ENCODE measurements around the gene FPR3.
"Not testable (repeated sequence)": the region's sequence is repeated elsewhere in the genome, so short reads cannot be mapped to it uniquely, and the experiment has no call there.

FPR3 gene

DNA sequence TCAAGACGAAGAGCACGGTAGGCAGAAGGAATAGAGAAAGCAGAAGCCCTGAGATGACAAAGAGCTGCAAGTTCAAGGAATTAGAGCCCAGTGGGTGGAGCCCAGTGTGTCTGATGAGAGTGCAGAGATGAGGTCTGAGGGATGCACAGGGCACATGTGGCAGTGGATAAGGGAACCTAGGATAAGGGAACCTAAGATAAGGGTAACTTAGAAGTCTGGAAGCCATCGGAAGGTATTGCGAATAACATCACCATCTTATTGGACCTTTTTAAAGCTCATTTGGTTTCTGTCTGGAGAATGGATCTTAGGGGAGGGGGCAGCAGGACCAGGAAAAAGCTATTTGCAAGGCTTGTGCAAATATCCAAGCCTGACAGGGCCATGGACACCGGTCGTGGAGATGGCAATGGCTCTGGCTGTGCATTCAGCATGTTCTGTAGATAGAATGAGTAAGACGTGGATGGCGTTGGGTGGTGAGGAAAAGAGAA is 1.3 kb downstream of the FPR3 start:
- no peaks in the 10 kb centered on the region for H3K27me3 ChIP-seq (replicated peaks; ENCODE audit: control insufficient read depth, insufficient read depth, low read length, poor library complexity, severe bottlenecking)
- no peaks in the 10 kb centered on the region for H3K4me1 ChIP-seq (ENCODE audit: control insufficient read depth, insufficient read depth, low read length, poor library complexity, severe bottlenecking)
- no peak overlapping the region for H3K4me3 ChIP-seq (ENCODE audit: insufficient read depth, low read depth, low read length, poor library complexity, severe bottlenecking)
- H3K9me3 ChIP-seq (ENCODE audit: control insufficient read depth, low read length) = no peaks in the 10 kb centered on the region
- H3K36me3 ChIP-seq (ENCODE audit: control insufficient read depth, insufficient read depth, low read length) = no peaks in the 10 kb centered on the region
- H3K27ac ChIP-seq (ENCODE audit: insufficient read depth, low read length, poor library complexity, severe bottlenecking) = no peak overlapping the region
- no peak for DNase-seq

DNA sequence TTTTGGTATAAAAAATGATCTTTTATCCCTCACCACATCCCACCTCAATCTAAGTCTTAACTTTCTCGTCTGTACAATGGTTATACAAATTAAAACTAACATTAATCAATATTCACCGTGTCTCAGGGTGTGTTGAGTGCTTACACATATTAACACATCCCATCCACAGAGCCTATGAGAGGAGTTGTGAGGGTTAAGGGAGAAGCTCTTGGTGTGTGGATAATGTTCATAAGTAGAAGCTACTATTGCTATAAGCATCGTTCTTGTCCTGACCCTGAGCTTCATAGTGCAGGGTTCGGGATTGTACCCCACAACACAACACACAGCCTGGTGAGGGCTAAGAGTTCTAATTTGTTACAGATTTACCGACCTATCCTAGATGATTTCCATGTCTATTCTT is 2.5 kb downstream of the FPR3 start:
- no peak overlapping the region for H3K4me3 ChIP-seq (ENCODE audit: insufficient read depth, low read depth, low read length, poor library complexity, severe bottlenecking)
- no peak overlapping the region for H3K27ac ChIP-seq (ENCODE audit: insufficient read depth, low read length, poor library complexity, severe bottlenecking)
- no peaks in the 10 kb centered on the region for H3K27me3 ChIP-seq (replicated peaks; ENCODE audit: control insufficient read depth, insufficient read depth, low read length, poor library complexity, severe bottlenecking)
- H3K4me1 ChIP-seq (ENCODE audit: control insufficient read depth, insufficient read depth, low read length, poor library complexity, severe bottlenecking) = no peaks in the 10 kb centered on the region
- no peak for DNase-seq
- no peaks in the 10 kb centered on the region for H3K9me3 ChIP-seq (ENCODE audit: control insufficient read depth, low read length)
- H3K36me3 ChIP-seq (ENCODE audit: control insufficient read depth, insufficient read depth, low read length) = no peaks in the 10 kb centered on the region

DNA sequence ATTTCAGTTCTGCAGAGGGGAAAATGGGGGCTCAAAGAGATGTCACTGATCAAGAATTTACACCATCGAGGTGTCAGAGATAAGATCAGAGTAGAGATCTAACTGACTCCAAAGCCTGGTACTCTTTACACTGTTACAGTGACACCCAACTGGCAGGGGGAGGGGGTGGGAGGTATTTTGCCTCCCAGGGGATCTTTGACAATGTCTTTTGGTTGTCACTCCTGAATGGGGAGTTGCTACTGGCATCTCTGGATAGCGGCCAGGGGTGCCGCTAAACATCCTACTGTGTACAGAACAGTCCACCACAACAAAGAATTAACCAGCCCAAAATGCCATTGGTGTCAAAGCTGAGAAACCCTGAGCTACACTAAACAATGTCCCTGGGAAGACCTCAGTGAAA is 3.1 kb downstream of the FPR3 start:
- H3K36me3 ChIP-seq (ENCODE audit: control insufficient read depth, insufficient read depth, low read length) = no peaks in the 10 kb centered on the region
- DNase-seq = no peak
- no peak overlapping the region for H3K4me3 ChIP-seq (ENCODE audit: insufficient read depth, low read depth, low read length, poor library complexity, severe bottlenecking)
- H3K4me1 ChIP-seq (ENCODE audit: control insufficient read depth, insufficient read depth, low read length, poor library complexity, severe bottlenecking) = no peaks in the 10 kb centered on the region
- H3K27me3 ChIP-seq (replicated peaks; ENCODE audit: control insufficient read depth, insufficient read depth, low read length, poor library complexity, severe bottlenecking) = no peaks in the 10 kb centered on the region
- H3K9me3 ChIP-seq (ENCODE audit: control insufficient read depth, low read length) = no peaks in the 10 kb centered on the region
- H3K27ac ChIP-seq (ENCODE audit: insufficient read depth, low read length, poor library complexity, severe bottlenecking) = no peak overlapping the region

- Histone ChIP-seq H3K4me1 (ENCODE audit: control insufficient read depth, insufficient read depth, low read length, poor library complexity, severe bottlenecking) (no peaks in the 10 kb centered on the region), H3K9me3 (ENCODE audit: control insufficient read depth, low read length) (no peaks in the 10 kb centered on the region), H3K27ac (ENCODE audit: insufficient read depth, low read length, poor library complexity, severe bottlenecking) (no peak overlapping the region), H3K36me3 (ENCODE audit: control insufficient read depth, insufficient read depth, low read length) (no peaks in the 10 kb centered on the region), H3K4me3 (ENCODE audit: insufficient read depth, low read depth, low read length, poor library complexity, severe bottlenecking) (no peak overlapping the region), H3K27me3 (replicated peaks; ENCODE audit: control insufficient read depth, insufficient read depth, low read length, poor library complexity, severe bottlenecking) (no peaks in the 10 kb centered on the region)
- DNase-seq = no peak
Observed at GRCh38 chr19:51799034-51799773, 4.2 kb downstream of the FPR3 start.

- no peak for DNase-seq
- H3K27ac ChIP-seq (ENCODE audit: insufficient read depth, low read length, poor library complexity, severe bottlenecking) = no peak overlapping the region
- no peak overlapping the region for H3K4me3 ChIP-seq (ENCODE audit: insufficient read depth, low read depth, low read length, poor library complexity, severe bottlenecking)
- H3K27me3 ChIP-seq (replicated peaks; ENCODE audit: control insufficient read depth, insufficient read depth, low read length, poor library complexity, severe bottlenecking) = no peaks in the 10 kb centered on the region
- no peaks in the 10 kb centered on the region for H3K36me3 ChIP-seq (ENCODE audit: control insufficient read depth, insufficient read depth, low read length)
- H3K4me1 ChIP-seq (ENCODE audit: control insufficient read depth, insufficient read depth, low read length, poor library complexity, severe bottlenecking) = no peaks in the 10 kb centered on the region
- no peaks in the 10 kb centered on the region for H3K9me3 ChIP-seq (ENCODE audit: control insufficient read depth, low read length)
Observed at GRCh38 chr19:51799774-51800472, 5.0 kb downstream of the FPR3 start.

DNA sequence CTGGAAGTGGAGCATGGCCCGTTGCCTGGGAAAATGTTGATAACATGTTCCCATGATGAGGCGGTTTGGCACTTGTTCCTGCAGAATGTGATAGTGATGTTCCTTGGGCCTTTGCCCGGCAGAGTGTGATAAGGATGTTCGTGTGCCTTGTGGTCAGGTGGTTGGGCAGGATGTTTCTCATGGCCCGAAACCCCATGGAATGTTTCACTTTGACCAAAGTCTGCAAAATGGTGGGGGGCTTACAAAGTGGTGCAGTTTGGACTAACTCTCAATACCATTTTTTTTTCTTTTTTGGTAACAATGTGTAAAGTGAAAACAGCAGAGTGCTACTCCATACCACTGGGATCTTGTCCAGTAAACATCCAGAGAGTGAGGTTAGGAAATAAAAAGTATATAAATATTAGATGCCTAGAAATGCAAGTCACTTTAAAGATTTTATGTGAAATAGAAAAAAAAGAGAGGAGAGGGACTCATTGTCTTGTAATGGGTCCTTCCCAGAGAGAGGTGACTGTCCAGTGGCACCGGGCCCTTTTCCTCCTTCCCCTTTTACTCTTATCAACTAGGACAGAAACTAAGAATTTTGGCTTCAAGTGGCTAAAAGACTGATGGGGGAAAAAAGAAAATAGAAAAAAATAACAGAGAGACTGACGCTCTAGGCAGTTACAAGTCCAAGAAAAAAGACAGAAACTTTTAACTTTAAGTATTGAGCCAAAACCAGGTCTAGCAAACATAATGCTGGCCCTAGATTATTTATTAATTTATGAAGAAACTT is 5.7 kb downstream of the FPR3 start:
- no peak for DNase-seq
- H3K27ac ChIP-seq (ENCODE audit: insufficient read depth, low read length, poor library complexity, severe bottlenecking) = no peak overlapping the region

GRCh38 chr19:51802775-51803174 is 7.8 kb downstream of the FPR3 start:
- H3K27me3 ChIP-seq (replicated peaks; ENCODE audit: control insufficient read depth, insufficient read depth, low read length, poor library complexity, severe bottlenecking) = no peaks in the 10 kb centered on the region
- H3K9me3 ChIP-seq (ENCODE audit: control insufficient read depth, low read length) = no peaks in the 10 kb centered on the region
- H3K4me1 ChIP-seq (ENCODE audit: control insufficient read depth, insufficient read depth, low read length, poor library complexity, severe bottlenecking) = no peaks in the 10 kb centered on the region
- DNase-seq = no peak
- no peak overlapping the region for H3K27ac ChIP-seq (ENCODE audit: insufficient read depth, low read length, poor library complexity, severe bottlenecking)
- no peak overlapping the region for H3K4me3 ChIP-seq (ENCODE audit: insufficient read depth, low read depth, low read length, poor library complexity, severe bottlenecking)
- H3K36me3 ChIP-seq (ENCODE audit: control insufficient read depth, insufficient read depth, low read length) = no peaks in the 10 kb centered on the region

More for the DNA sequence above, 5.7 kb downstream of the FPR3 start:
- H3K36me3 ChIP-seq (ENCODE audit: control insufficient read depth, insufficient read depth, low read length) = no peaks in the 10 kb centered on the region
- H3K4me3 ChIP-seq (ENCODE audit: insufficient read depth, low read depth, low read length, poor library complexity, severe bottlenecking) = no peak overlapping the region
- H3K4me1 ChIP-seq (ENCODE audit: control insufficient read depth, insufficient read depth, low read length, poor library complexity, severe bottlenecking) = no peaks in the 10 kb centered on the region
- H3K27me3 ChIP-seq (replicated peaks; ENCODE audit: control insufficient read depth, insufficient read depth, low read length, poor library complexity, severe bottlenecking) = no peaks in the 10 kb centered on the region
- H3K9me3 ChIP-seq (ENCODE audit: control insufficient read depth, low read length) = no peaks in the 10 kb centered on the region

DNA sequence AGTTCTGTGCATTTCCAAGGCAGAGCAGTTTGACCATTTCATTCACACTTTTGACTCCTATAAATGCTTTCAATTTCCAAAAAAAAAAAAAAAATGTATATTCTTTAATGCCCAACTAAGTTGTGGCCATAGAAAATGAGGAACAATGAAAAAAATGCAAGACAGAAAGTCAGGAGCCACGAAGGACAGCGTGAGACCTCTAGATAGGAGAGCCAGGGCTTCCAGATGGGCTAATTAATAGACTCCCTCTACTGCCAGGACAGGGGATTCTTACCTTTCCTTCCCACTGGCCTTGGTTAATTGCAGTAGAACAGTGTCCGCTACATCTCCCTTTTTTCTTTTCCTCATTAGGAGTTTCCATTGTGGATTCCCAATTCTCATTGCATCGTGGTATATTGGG is 8.6 kb downstream of the FPR3 start:
- H3K9me3 ChIP-seq (ENCODE audit: control insufficient read depth, low read length) = no peaks in the 10 kb centered on the region
- H3K4me1 ChIP-seq (ENCODE audit: control insufficient read depth, insufficient read depth, low read length, poor library complexity, severe bottlenecking) = no peaks in the 10 kb centered on the region
- no peak overlapping the region for H3K27ac ChIP-seq (ENCODE audit: insufficient read depth, low read length, poor library complexity, severe bottlenecking)
- no peak for DNase-seq
- H3K36me3 ChIP-seq (ENCODE audit: control insufficient read depth, insufficient read depth, low read length) = no peaks in the 10 kb centered on the region
- no peak overlapping the region for H3K4me3 ChIP-seq (ENCODE audit: insufficient read depth, low read depth, low read length, poor library complexity, severe bottlenecking)
- H3K27me3 ChIP-seq (replicated peaks; ENCODE audit: control insufficient read depth, insufficient read depth, low read length, poor library complexity, severe bottlenecking) = no peaks in the 10 kb centered on the region

- Histone ChIP-seq H3K9me3 (ENCODE audit: control insufficient read depth, low read length) (no peaks in the 10 kb centered on the region), H3K36me3 (ENCODE audit: control insufficient read depth, insufficient read depth, low read length) (no peaks in the 10 kb centered on the region), H3K27me3 (replicated peaks; ENCODE audit: control insufficient read depth, insufficient read depth, low read length, poor library complexity, severe bottlenecking) (no peaks in the 10 kb centered on the region), H3K4me3 (ENCODE audit: insufficient read depth, low read depth, low read length, poor library complexity, severe bottlenecking) (no peak overlapping the region), H3K27ac (ENCODE audit: insufficient read depth, low read length, poor library complexity, severe bottlenecking) (no peak overlapping the region), H3K4me1 (ENCODE audit: control insufficient read depth, insufficient read depth, low read length, poor library complexity, severe bottlenecking) (no peaks in the 10 kb centered on the region)
- no peak for DNase-seq
Observed at GRCh38 chr19:51803967-51804366, 9.0 kb downstream of the FPR3 start.

DNA sequence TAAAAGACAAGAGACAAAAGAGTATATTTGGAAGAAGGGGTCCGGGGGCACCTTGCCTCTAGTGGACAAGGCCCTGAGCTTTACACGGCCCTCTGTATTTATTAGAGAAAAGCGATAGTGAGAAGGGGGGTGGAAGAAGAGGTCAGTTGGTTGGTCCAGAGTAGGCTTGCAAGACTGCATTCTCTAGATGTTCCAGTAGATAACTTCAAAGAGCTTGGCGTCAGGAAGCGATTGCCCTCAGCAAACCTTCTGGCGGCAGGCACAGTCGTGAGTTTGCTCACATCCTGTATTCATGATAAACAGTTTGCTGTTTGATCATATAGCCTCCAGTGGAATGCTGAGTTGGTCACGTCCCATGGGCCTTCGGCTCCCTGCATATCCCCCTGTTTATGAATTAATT is 9.8 kb downstream of the FPR3 start:
- H3K4me1 ChIP-seq (ENCODE audit: control insufficient read depth, insufficient read depth, low read length, poor library complexity, severe bottlenecking); DNase-seq; H3K27me3 ChIP-seq (replicated peaks; ENCODE audit: control insufficient read depth, insufficient read depth, low read length, poor library complexity, severe bottlenecking); H3K9me3 ChIP-seq (ENCODE audit: control insufficient read depth, low read length); H3K36me3 ChIP-seq (ENCODE audit: control insufficient read depth, insufficient read depth, low read length); H3K27ac ChIP-seq (ENCODE audit: insufficient read depth, low read length, poor library complexity, severe bottlenecking); H3K4me3 ChIP-seq (ENCODE audit: insufficient read depth, low read depth, low read length, poor library complexity, severe bottlenecking): not testable (repeated sequence)
